Mucosa of gallbladder (tissue), 1 donor: ENCODE data around the gene GLCE. TPM values are rescaled to one million over a fixed set of nuclear protein-coding genes. Genes with fewer than 3 reads are reported as not detected.
A peak's percentile ranks its signal among the peaks of the same experiment; 100 is the strongest.
"Not testable (repeated sequence)": the region's sequence is repeated elsewhere in the genome, so short reads cannot be mapped to it uniquely, and the experiment has no call there.

Experiments
- DNase-seq: peaks from one replicate; pipeline ENCODE4 v3.0.0-alpha.2; 2020; ENCODE audit warnings: low spot score
- total RNA-seq: library from RNA; stranded (reverse); gene quantifications from one replicate; pipeline ENCODE4 v1.2.1, GENCODE V29; 2021
- donor health status: DM: no; HTN: no; CAD: no.

Gene GLCE
- total RNA-seq, 1 donor from 2014 or later, result 21.8 TPM

- DNase-seq, result peak; percentile 46
Observed at GRCh38 chr15:69298697-69299441, 138.4 kb downstream of the GLCE start, which contains the start of gene PAQR5. TSS of gene PAQR5 (plus strand) at chr15:69298912. CDS start at chr15:69360081, 61,169 bp downstream.

- DNase-seq, result no peak
Observed at GRCh38 chr15:69299451-69299886, 139.0 kb downstream of the GLCE start.

- peak; percentile 36 for DNase-seq
Observed at GRCh38 chr15:69299943-69300588, 139.6 kb downstream of the GLCE start.

GRCh38 chr15:69301101-69301500, 140.7 kb downstream of the GLCE start:
- not testable (repeated sequence) for DNase-seq

GRCh38 chr15:69302087-69302486, 141.7 kb downstream of the GLCE start:
- not testable (repeated sequence) for DNase-seq

- no peak for DNase-seq
Observed at GRCh38 chr15:69302929-69303328, 142.5 kb downstream of the GLCE start.

- no peak for DNase-seq
Observed at GRCh38 chr15:69303337-69304181, 143.1 kb downstream of the GLCE start.

- no peak for DNase-seq
Observed at GRCh38 chr15:69304182-69304545, 143.7 kb downstream of the GLCE start.

- peak; percentile 43 for DNase-seq
Observed at GRCh38 chr15:69305204-69305931, 144.9 kb downstream of the GLCE start.

- no peak for DNase-seq
Observed at GRCh38 chr15:69305933-69306568, 145.6 kb downstream of the GLCE start.

- DNase-seq, result no peak
Observed at GRCh38 chr15:69307939-69308338, 147.5 kb downstream of the GLCE start.

- DNase-seq, result no peak
Observed at GRCh38 chr15:69308949-69309348, 148.5 kb downstream of the GLCE start.

- no peak for DNase-seq
Observed at GRCh38 chr15:69311319-69311721, 150.9 kb downstream of the GLCE start.

GRCh38 chr15:69313432-69314000, 153.1 kb downstream of the GLCE start:
- DNase-seq, result no peak

GRCh38 chr15:69314131-69314530, 153.7 kb downstream of the GLCE start:
- no peak for DNase-seq

GRCh38 chr15:69314736-69315135, 154.3 kb downstream of the GLCE start:
- no peak for DNase-seq

- DNase-seq, result no peak
Observed at GRCh38 chr15:69315402-69316110, 155.1 kb downstream of the GLCE start.

GRCh38 chr15:69316291-69316690, 155.9 kb downstream of the GLCE start:
- DNase-seq, result no peak

- no peak for DNase-seq
Observed at GRCh38 chr15:69317392-69317841, 157.0 kb downstream of the GLCE start.

- DNase-seq, result no peak
Observed at GRCh38 chr15:69318033-69318432, 157.6 kb downstream of the GLCE start.
